ENCODE measurements around the gene PEPD.

GRCh38 chr19:33405254-33405552 is 116.4 kb downstream of the PEPD start:
- TF ChIP-seq CTCF (IDR thresholded peaks at IDR 0.05; ENCODE audit: low read depth, low read length, missing input control), result no peak
- no peak for TF ChIP-seq YY1 (IDR thresholded peaks at IDR 0.05)
- no peak for TF ChIP-seq REST (IDR thresholded peaks at IDR 0.05)
- no peak for TF ChIP-seq EGR1 (IDR thresholded peaks at IDR 0.05; ENCODE audit: low read depth in 2 of 2)
- no peak for TF ChIP-seq ATF3 (IDR thresholded peaks at IDR 0.05)
- no peak for TF ChIP-seq TAF1 (conservative IDR thresholded peaks at IDR 0.05)
- TF ChIP-seq FOXA1 (IDR thresholded peaks at IDR 0.05), result no peak
- TF ChIP-seq HNF4G (IDR thresholded peaks at IDR 0.05), result no peak
- TF ChIP-seq MAX (IDR thresholded peaks at IDR 0.05), result no peak
- TF ChIP-seq JUND (IDR thresholded peaks at IDR 0.05), result no peak
- no peak for TF ChIP-seq GABPA (IDR thresholded peaks at IDR 0.05 in 1 of 2, conservative IDR thresholded peaks at IDR 0.05 in 1 of 2)

All from liver (tissue), 3 donors.